C4-2B (cell line): Measurements from ENCODE around the gene CLCN3.
"Not testable (repeated sequence)": the region's sequence is repeated elsewhere in the genome, so short reads cannot be mapped to it uniquely, and the experiment has no call there.

Experiments used
- H3K27ac ChIP-seq: fragments of 450-650 bp; 2 replicates; pipeline ENCODE4 v1.5.1; 2017
- CTCF ChIP-seq: fragments of 450-650 bp; conservative IDR thresholded peaks from 2 replicates; pipeline ENCODE4 v1.5.1; 2017; ENCODE audit warnings: mild to moderate bottlenecking
- ZFX ChIP-seq: fragments of 450-650 bp; IDR thresholded peaks from 2 replicates; pipeline ENCODE4 v1.6.1; 2017

Gene CLCN3

GRCh38 chr4:169663831-169664230 lies 43.5 kb downstream of the CLCN3 start:
- no peak for TF ChIP-seq ZFX
- TF ChIP-seq CTCF = no peak
- no peak overlapping the region for H3K27ac ChIP-seq

- H3K27ac ChIP-seq = no peak overlapping the region
- TF ChIP-seq CTCF = no peak
- TF ChIP-seq ZFX = no peak
These were observed 44.2 kb downstream of the CLCN3 start for GRCh38 chr4:169664615-169665014.

GRCh38 chr4:169665046-169665737 lies 44.8 kb downstream of the CLCN3 start:
- no peak overlapping the region for H3K27ac ChIP-seq
- TF ChIP-seq ZFX (no peak), CTCF (no peak)

GRCh38 chr4:169668069-169668721 lies 47.8 kb downstream of the CLCN3 start:
- no peak overlapping the region for H3K27ac ChIP-seq

GRCh38 chr4:169675825-169676224 lies 55.4 kb downstream of the CLCN3 start:
- TF ChIP-seq CTCF (no peak), ZFX (no peak)
- H3K27ac ChIP-seq = no peak overlapping the region

More at GRCh38 chr4:169668069-169668721, 47.8 kb downstream of the CLCN3 start:
- no peak for TF ChIP-seq CTCF
- TF ChIP-seq ZFX = no peak

GRCh38 chr4:169677150-169677748 lies 56.9 kb downstream of the CLCN3 start:
- no peak for TF ChIP-seq CTCF
- H3K27ac ChIP-seq = no peak overlapping the region

GRCh38 chr4:169678486-169678885 lies 58.1 kb downstream of the CLCN3 start:
- not testable (repeated sequence) for H3K27ac ChIP-seq

- not testable (repeated sequence) for H3K27ac ChIP-seq
These were observed 58.7 kb downstream of the CLCN3 start for GRCh38 chr4:169678951-169679591.
